Transverse colon (tissue), 4 donors: ENCODE measurements around the gene DGKG. TPM values are rescaled to one million over a fixed set of nuclear protein-coding genes. Genes with fewer than 3 reads are reported as not detected.

Source experiments
- DNase-seq: peaks from one replicate; pipeline ENCODE4 v3.0.0-alpha.2; 2019
- H3K27ac ChIP-seq, 4 donors: fragments of 200-600 bp; sonication (generic); 2 replicates each; pipeline ENCODE4 v1.5.1; 2016 to 2018; ENCODE audit warnings: inconsistent platforms in 4 of 4
- H3K27me3 ChIP-seq: fragments of 200-600 bp; sonication (generic); 2 replicates; pipeline ENCODE4 v1.5.1; 2017; ENCODE audit warnings: inconsistent platforms
- H3K36me3 ChIP-seq, 4 donors: fragments of 200-600 bp; sonication (generic); 2 replicates each; pipeline ENCODE4 v1.5.1; 2017 to 2019; ENCODE audit warnings: inconsistent platforms in 4 of 4
- H3K4me1 ChIP-seq, 4 donors: fragments of 200-600 bp; sonication (generic); 2 replicates each; pipeline ENCODE4 v1.5.1; 2017 to 2020; ENCODE audit warnings: inconsistent platforms in 4 of 4
- H3K4me3 ChIP-seq, 4 donors: fragments of 200-600 bp; sonication (generic); 1 replicate in 1 of 4; 2 replicates in 3 of 4; pipeline versions ENCODE4 v1.5.1 to v1.6.1; 2017 to 2019; ENCODE audit warnings: inconsistent platforms in 4 of 4
- H3K9me3 ChIP-seq, 2 donors: fragments of 200-600 bp; sonication (generic); 2 replicates each; pipeline ENCODE4 v1.5.1; 2017 to 2019; ENCODE audit warnings: inconsistent platforms in 2 of 2
- EP300 ChIP-seq: sonication (generic); formaldehyde crosslinking; IDR thresholded peaks from one replicate; pipeline ENCODE4 v1.6.1; 2017; ENCODE audit warnings: antibody characterized with exemption, low read depth
- POLR2A ChIP-seq: fragments of 450-650 bp; IDR thresholded peaks from one replicate; pipeline ENCODE4 v1.6.1; 2016; ENCODE audit warnings: antibody characterized with exemption, mild to moderate bottlenecking, moderate library complexity
- POLR2AphosphoS5 ChIP-seq, 3 donors: sonication (generic); formaldehyde crosslinking; IDR thresholded peaks; one replicate each; pipeline ENCODE4 v1.6.1; 2016; ENCODE audit warnings: antibody characterized with exemption in 3 of 3
- WGBS, 2 donors: methylation state at CpG; one replicate each; pipeline ENCODE4 v1.1.5; 2018; ENCODE audit warnings: low coverage in 1 of 2; 5-methylcytosine and 5-hydroxymethylcytosine counted together
- in situ Hi-C, 4 donors: fragments of 200-750 bp; cut with MboI; loops; one replicate each; pipeline versions ENCODE4 v1.15.0 to v1.15.1; 2017; ENCODE audit warnings: low sequenced_read_pairs in 3 of 4, low pct_ligation_motif_present in 1 of 4, low pct_unique_long_range_greater_than_20kb in 1 of 4
- intact Hi-C: fragments of 100-400 bp; cut with DNase I; formaldehyde crosslinking; loops from one replicate; pipeline ENCODE4 v1.15.1; 2023; ENCODE audit warnings: low total_unique reads
- total RNA-seq, 4 donors: library from RNA; depleted of rRNA; stranded (reverse); fragments of >200 nt; gene quantifications; one replicate each; pipeline ENCODE4 v1.1.0, GENCODE V29; 2016
- TF ChIP-seq, protein P1 (sequence below), 5 experiments: fragments of 200-600 bp in 3 of 5; fragments of 450-650 bp in 2 of 5; sonication (generic) in 3 of 5; IDR thresholded peaks; 1 replicate in 2 of 5; 2 replicates in 3 of 5; pipeline ENCODE4 v1.5.1; 2016 to 2017; ENCODE audit warnings: antibody characterized with exemption in 5 of 5, inconsistent platforms in 3 of 5, mild to moderate bottlenecking in 2 of 5, moderate library complexity in 1 of 5

The DGKG gene
- total RNA-seq, 4 donors from 2014 or later, result 1.00 to 2.9 (median 1.8) TPM

DNA sequence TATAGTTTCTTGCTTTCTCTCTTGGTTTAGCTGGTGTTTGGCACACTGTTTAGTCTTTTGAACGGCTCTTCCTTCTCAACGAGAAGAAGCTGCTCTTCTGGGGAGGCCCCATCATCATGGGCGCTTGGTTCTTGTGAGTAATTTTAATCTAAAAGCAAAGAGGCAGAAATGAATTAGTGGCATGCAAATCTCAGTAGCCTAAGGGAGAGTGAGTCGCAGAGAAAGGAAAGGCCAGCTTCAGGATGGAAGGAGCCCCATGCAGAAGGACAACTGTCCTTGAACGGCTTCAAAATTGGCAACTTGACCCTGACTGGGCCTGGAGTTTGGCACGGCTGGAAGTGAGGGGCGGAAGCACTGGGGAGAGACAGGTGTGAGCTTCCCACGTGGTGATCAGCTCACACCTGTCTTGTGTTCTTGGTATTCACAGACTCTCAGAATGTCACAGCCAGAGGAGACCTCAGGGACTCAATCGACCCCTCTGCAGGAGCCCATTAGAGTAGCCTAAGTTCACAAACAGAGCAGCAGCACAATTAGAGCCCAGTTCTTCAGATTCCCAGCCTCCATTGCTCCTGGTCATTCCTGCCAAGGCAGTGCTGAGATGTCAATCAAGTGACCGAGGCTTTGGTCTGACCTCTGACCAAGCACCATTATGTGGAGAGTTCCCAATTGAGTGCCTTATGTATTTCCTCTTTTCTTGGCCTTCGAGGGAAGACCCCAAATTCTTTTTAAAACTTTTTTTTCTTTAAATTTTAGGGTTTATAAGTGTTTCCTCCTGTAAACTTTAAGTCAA lies 211.8 kb downstream of the DGKG start:
- no peak for DNase-seq
- Histone ChIP-seq H3K27me3 (no peaks in the 10 kb centered on the region), H3K27ac (no peak overlapping the region), H3K9me3 (no peaks in the 10 kb centered on the region), H3K36me3 (no peaks in the 10 kb centered on the region), H3K4me1 (no peaks in the 10 kb centered on the region), H3K4me3 (no peak overlapping the region)
- TF ChIP-seq, protein P1, sequence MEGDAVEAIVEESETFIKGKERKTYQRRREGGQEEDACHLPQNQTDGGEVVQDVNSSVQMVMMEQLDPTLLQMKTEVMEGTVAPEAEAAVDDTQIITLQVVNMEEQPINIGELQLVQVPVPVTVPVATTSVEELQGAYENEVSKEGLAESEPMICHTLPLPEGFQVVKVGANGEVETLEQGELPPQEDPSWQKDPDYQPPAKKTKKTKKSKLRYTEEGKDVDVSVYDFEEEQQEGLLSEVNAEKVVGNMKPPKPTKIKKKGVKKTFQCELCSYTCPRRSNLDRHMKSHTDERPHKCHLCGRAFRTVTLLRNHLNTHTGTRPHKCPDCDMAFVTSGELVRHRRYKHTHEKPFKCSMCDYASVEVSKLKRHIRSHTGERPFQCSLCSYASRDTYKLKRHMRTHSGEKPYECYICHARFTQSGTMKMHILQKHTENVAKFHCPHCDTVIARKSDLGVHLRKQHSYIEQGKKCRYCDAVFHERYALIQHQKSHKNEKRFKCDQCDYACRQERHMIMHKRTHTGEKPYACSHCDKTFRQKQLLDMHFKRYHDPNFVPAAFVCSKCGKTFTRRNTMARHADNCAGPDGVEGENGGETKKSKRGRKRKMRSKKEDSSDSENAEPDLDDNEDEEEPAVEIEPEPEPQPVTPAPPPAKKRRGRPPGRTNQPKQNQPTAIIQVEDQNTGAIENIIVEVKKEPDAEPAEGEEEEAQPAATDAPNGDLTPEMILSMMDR (IDR thresholded peaks at IDR 0.05), result no peak
- TF ChIP-seq EP300, result no peak
- no peak for TF ChIP-seq POLR2AphosphoS5 (IDR thresholded peaks at IDR 0.05)
- TF ChIP-seq POLR2A, result no peak
- WGBS, 2 donors, result 71 to 72% methylated on average over 6 to 11 of the region's 11 CpGs
- intact Hi-C loops (no loop called here), in situ Hi-C loops (no loop called here)

DNA sequence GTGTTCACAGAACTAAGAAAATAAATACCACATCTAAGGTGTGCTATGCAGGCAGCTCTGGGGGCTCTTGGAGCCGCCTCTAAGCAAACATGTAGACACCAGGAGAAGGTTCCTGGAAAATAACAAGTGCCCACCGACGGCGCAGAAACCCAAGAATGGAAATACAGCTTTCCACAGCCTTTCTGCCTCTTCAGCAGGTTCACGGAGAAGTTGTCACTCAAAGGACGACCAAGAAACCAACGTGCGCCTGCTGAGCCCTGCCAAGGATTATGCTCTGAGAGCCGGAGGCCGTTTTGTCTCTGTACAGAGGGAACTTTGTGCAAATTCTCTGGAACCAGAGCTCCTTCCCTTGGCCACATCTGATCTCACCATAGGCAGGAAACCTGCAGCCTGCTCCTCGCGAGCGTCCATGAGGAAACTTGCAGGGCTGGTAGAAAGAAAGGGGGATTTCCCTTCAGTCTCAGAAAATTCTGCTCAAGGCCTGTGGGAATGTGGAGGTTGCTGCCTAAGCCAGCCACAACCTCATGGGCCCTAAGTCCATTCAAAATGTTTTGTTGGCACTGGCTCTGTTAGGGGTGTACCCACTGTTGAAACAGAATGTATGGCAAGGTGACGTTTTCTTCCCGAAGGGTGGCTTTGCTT lies 212.6 kb downstream of the DGKG start:
- 87 to 88% methylated on average over 9 to 15 of the region's 15 CpGs for WGBS, 2 donors

DNA sequence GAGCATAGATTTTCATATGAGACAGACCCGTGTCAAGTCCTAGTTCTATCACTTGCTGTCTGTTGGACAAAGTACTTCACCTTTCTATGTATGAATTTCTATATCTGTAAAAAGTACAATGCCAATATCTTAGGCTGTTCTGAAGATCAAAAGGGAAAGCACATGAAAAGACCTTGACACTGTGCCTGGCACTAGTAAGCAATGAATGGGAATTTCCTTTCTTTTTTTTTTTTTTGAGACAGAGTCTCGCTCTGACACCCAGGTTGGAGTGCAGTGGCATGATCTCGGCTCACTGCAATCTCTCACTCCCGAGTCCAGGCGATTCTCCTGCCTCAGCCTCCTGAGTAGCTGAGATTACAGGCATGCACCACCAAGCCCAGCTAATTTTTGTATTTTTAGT lies 217.8 kb downstream of the DGKG start:
- in situ Hi-C loops (no loop called here), intact Hi-C loops (no loop called here)
- Histone ChIP-seq H3K36me3 (no peaks in the 10 kb centered on the region), H3K4me3 (no peak overlapping the region), H3K27ac (no peak overlapping the region), H3K4me1 (no peaks in the 10 kb centered on the region), H3K9me3 (no peaks in the 10 kb centered on the region), H3K27me3 (no peaks in the 10 kb centered on the region)
- TF ChIP-seq EP300 (no peak), POLR2AphosphoS5 (IDR thresholded peaks at IDR 0.05) (no peak), POLR2A (no peak)
- TF ChIP-seq, protein P1 (IDR thresholded peaks at IDR 0.05), result no peak
- DNase-seq, result no peak
- 80 to 89% methylated on average over 4 to 5 of the region's 5 CpGs for WGBS, 2 donors

More for the DNA sequence above, 212.6 kb downstream of the DGKG start:
- Histone ChIP-seq H3K4me1 (no peaks in the 10 kb centered on the region), H3K4me3 (no peak overlapping the region), H3K27me3 (no peaks in the 10 kb centered on the region), H3K27ac (no peak overlapping the region), H3K9me3 (no peaks in the 10 kb centered on the region), H3K36me3 (no peaks in the 10 kb centered on the region)
- no peak for TF ChIP-seq EP300
- TF ChIP-seq, protein P1 (IDR thresholded peaks at IDR 0.05), result no peak
- TF ChIP-seq POLR2A, result no peak
- TF ChIP-seq POLR2AphosphoS5 (IDR thresholded peaks at IDR 0.05), result no peak
- no peak for DNase-seq
- in situ Hi-C loops, result no loop called here
- intact Hi-C loops, result no loop called here

DNA sequence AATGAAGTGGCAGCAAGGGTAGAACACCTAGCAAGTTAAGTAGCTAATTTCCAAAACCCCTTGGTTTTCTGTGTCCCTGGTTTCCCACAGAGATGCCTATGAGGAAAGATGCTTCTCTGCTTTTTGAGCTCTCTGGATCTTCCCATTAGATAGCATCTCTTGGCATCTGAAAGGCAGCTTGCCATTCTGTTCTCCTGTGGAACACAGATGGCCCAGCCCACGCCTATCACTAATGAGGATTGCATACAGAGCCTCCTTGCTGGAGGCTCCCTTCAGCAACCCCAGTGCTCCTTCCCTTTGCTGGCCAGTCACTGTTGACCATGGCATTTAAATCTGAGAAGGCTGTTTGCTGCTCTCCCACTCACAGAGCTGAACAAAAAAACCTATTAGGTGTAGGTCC lies 218.8 kb downstream of the DGKG start:
- TF ChIP-seq POLR2AphosphoS5 (IDR thresholded peaks at IDR 0.05) (no peak), EP300 (no peak), POLR2A (no peak)
- TF ChIP-seq, protein P1 (IDR thresholded peaks at IDR 0.05), result no peak
- no peaks in the 10 kb centered on the region for H3K4me1 ChIP-seq
- in situ Hi-C loops, result no loop called here

More for the DNA sequence above, 218.8 kb downstream of the DGKG start:
- H3K4me3 ChIP-seq, result no peak overlapping the region
- DNase-seq, result no peak
- H3K9me3 ChIP-seq, result no peaks in the 10 kb centered on the region
- no peak overlapping the region for H3K27ac ChIP-seq
- H3K27me3 ChIP-seq, result no peaks in the 10 kb centered on the region
- intact Hi-C loops, result no loop called here
- no peaks in the 10 kb centered on the region for H3K36me3 ChIP-seq
- 63% methylated on average over 1 of the region's 1 CpG; no CpG with 5 or more reads in 1 of the 2 donors for WGBS, 2 donors
